ENCODE data around the gene CLDN7.

The CLDN7 gene

GRCh38 chr17:7262192-7262934, at the start of gene CLDN7:
TSS of gene CLDN7 (minus strand) at chr17:7262478. CDS start at chr17:7262043, 435 bp downstream.
- TF ChIP-seq, protein P1, sequence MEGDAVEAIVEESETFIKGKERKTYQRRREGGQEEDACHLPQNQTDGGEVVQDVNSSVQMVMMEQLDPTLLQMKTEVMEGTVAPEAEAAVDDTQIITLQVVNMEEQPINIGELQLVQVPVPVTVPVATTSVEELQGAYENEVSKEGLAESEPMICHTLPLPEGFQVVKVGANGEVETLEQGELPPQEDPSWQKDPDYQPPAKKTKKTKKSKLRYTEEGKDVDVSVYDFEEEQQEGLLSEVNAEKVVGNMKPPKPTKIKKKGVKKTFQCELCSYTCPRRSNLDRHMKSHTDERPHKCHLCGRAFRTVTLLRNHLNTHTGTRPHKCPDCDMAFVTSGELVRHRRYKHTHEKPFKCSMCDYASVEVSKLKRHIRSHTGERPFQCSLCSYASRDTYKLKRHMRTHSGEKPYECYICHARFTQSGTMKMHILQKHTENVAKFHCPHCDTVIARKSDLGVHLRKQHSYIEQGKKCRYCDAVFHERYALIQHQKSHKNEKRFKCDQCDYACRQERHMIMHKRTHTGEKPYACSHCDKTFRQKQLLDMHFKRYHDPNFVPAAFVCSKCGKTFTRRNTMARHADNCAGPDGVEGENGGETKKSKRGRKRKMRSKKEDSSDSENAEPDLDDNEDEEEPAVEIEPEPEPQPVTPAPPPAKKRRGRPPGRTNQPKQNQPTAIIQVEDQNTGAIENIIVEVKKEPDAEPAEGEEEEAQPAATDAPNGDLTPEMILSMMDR (IDR thresholded peaks at IDR 0.05): no peak

DNA sequence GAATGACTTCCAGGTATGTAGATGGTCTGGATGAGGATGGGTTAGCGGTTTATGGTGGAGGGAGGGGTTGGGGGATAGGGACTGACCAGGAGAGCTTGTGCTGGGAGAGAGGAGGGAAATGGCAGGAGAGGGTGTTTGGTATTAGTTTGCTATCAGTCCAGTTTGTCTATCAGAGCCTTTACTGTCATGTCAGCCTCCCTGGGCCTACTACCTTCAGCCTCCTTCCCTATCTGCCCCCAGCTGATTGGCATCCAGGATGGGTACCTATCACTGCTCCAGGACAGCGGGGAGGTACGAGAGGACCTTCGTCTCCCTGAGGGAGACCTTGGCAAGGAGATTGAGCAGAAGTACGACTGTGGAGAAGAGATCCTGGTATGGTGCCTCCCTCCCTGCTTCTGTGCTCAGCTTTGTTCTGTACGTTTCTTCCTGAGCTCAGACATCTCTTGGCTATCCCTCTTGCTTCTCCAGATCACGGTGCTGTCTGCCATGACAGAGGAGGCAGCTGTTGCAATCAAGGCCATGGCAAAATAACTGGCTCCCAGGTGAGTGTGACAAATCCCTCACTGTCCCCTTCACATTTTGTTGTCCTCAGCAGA, 48.9 kb upstream of the CLDN7 start:
- no peak overlapping the region for H3K4me3 ChIP-seq (ENCODE audit: low read depth in 1 of 2, low read length in 1 of 2)
- no peaks in the 10 kb centered on the region for H3K27me3 ChIP-seq
- H3K27ac ChIP-seq: peak overlapping the region; percentile 27
- TF ChIP-seq, protein P1 (IDR thresholded peaks at IDR 0.05): no peak
- peaks cover 41% of the 10 kb centered on the region for H3K36me3 ChIP-seq
- H3K4me1 ChIP-seq (ENCODE audit: control insufficient read depth in 1 of 2, insufficient read depth in 1 of 2, low read depth in 1 of 2, low read length in 1 of 2): peaks cover 49 to 54% of the 10 kb centered on the region in 2 experiments
- H3K9me3 ChIP-seq: no peaks in the 10 kb centered on the region

More at GRCh38 chr17:7262192-7262934, at the start of gene CLDN7:
- Histone ChIP-seq H3K4me1 (ENCODE audit: control insufficient read depth in 1 of 2, insufficient read depth in 1 of 2, low read depth in 1 of 2, low read length in 1 of 2) (peaks cover 27 to 31% of the 10 kb centered on the region in 2 experiments), H3K4me3 (ENCODE audit: low read depth in 1 of 2, low read length in 1 of 2) (peak within 1 kb of the TSS; percentile 52 to 69), H3K27ac (peak within 1 kb of the TSS; percentile 23), H3K36me3 (peaks cover 17% of the 10 kb centered on the region), H3K27me3 (peaks cover 78% of the 10 kb centered on the region), H3K9me3 (no peaks in the 10 kb centered on the region)

DNA sequence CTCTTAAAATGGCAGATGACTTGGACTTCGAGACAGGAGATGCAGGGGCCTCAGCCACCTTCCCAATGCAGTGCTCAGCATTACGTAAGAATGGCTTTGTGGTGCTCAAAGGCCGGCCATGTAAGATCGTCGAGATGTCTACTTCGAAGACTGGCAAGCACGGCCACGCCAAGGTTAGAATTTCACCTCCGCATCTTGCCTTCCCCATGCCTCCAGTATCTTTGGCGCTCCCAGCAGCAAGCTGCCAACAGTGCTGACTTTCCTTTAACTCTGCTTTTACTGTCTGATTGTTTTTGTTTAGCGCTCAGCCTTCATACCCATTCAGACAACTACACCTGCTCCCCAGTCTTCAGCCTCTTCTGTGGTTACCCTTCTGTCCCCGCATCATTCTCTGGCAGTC, 47.4 kb upstream of the CLDN7 start:
- Histone ChIP-seq H3K4me3 (ENCODE audit: low read depth in 1 of 2, low read length in 1 of 2) (no peak overlapping the region), H3K27ac (peak overlapping the region; percentile 98), H3K36me3 (peaks cover 41% of the 10 kb centered on the region), H3K9me3 (no peaks in the 10 kb centered on the region), H3K4me1 (ENCODE audit: control insufficient read depth in 1 of 2, insufficient read depth in 1 of 2, low read depth in 1 of 2, low read length in 1 of 2) (peaks cover 39 to 44% of the 10 kb centered on the region in 2 experiments), H3K27me3 (no peaks in the 10 kb centered on the region)
- TF ChIP-seq, protein P1 (IDR thresholded peaks at IDR 0.05): no peak

DNA sequence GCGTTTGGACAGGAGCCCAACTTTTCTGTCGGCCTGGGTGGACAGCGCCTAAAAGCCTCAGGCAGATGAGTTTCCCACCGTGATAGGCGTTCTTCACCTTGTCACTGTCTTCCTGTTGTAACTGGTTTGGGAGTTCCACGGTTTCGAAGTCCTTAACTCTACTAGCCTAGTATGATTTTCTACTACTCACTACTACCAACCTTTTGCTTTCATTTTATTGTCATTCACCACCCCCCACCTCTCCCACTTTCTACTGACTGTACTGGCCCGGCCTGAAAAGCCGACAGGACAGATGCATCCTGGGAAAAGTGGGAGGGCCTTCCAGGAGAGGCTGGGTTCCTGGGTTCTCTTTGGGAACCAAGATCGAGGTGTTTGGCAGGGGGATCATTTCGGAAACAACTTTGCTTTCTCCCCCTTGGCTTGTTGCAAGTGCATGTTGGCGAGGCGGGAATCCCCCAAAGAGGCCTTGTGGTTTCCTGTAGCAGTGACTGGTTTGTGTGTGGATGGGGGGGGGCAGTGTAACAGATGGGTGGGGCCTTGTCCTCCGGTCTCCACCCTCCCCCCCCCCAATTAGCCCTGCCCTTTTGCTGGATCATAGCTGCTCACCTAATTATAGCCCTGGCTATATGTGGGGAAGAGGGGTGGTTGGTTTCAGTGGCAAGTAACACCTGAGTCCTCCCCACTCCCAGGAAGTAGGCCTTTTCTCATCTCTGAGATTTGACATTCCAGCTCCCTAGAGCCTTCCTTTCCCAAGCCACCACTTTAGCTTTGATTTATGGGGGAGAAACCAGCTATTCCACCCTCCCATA, 46.6 kb upstream of the CLDN7 start:
- peak overlapping the region; percentile 75 to 82 for H3K4me3 ChIP-seq (ENCODE audit: low read depth in 1 of 2, low read length in 1 of 2)
- peaks cover 31 to 36% of the 10 kb centered on the region in 2 experiments for H3K4me1 ChIP-seq (ENCODE audit: control insufficient read depth in 1 of 2, insufficient read depth in 1 of 2, low read depth in 1 of 2, low read length in 1 of 2)
- no peaks in the 10 kb centered on the region for H3K9me3 ChIP-seq
- peaks cover 36% of the 10 kb centered on the region for H3K36me3 ChIP-seq
- no peaks in the 10 kb centered on the region for H3K27me3 ChIP-seq
- H3K27ac ChIP-seq: peak overlapping the region; percentile 98
- TF ChIP-seq, protein P1 (IDR thresholded peaks at IDR 0.05): no peak
